ENCODE results near the gene LPAR1. TPM values are rescaled to one million over a fixed set of nuclear protein-coding genes. Genes with fewer than 3 reads are reported as not detected.

LPAR1 gene
- total RNA-seq: 159 and 450 TPM in 2 replicates

GRCh38 chr9:111038331-111039230 lies at the start of gene LPAR1:
Gene LPAR1 (minus strand): TSS chr9:111038470. CDS start chr9:110972117, 66,353 bp downstream.

All from bronchial smooth muscle cell (primary cell).